ENCODE measurements around the gene SERPINB1.
"Not testable (repeated sequence)": the region's sequence is repeated elsewhere in the genome, so short reads cannot be mapped to it uniquely, and the experiment has no call there.

The SERPINB1 gene

GRCh38 chr6:2855061-2855519 lies 13.4 kb upstream of the SERPINB1 start:
- ChIA-PET CTCF (interaction anchor here (0.9 to 6.1 kb wide), 16 partner anchors 10 to 1259 kb away, joined by 3 to 65 read pairs (median 4); partner anchors contain the start of gene SERPINB1), POLR2A (no interaction called here)
- no peak for DNase-seq (ENCODE audit: low read depth, low spot score)
- H3K4me3 ChIP-seq (ENCODE audit: low read depth, low read length), result no peak overlapping the region
- TF ChIP-seq CTCF (IDR thresholded peaks at IDR 0.05; ENCODE audit: insufficient read depth, low read length, missing control alignments), result no peak

GRCh38 chr6:2854396-2854982 lies 12.8 kb upstream of the SERPINB1 start:
- no peak for TF ChIP-seq CTCF (IDR thresholded peaks at IDR 0.05; ENCODE audit: insufficient read depth, low read length, missing control alignments)
- H3K4me3 ChIP-seq (ENCODE audit: low read depth, low read length), result no peak overlapping the region
- ChIA-PET POLR2A (no interaction called here), CTCF (interaction anchor here (1.0 to 6.1 kb wide), 15 partner anchors 9 to 1258 kb away, joined by 3 to 65 read pairs (median 5); partner anchors contain the start of gene SERPINB1)
- DNase-seq (ENCODE audit: low read depth, low spot score), result no peak

GRCh38 chr6:2853769-2854395 lies 12.2 kb upstream of the SERPINB1 start:
- peak overlapping the region; percentile 57 for H3K4me3 ChIP-seq (ENCODE audit: low read depth, low read length)
- peak; percentile 41 for DNase-seq (ENCODE audit: low read depth, low spot score)
- TF ChIP-seq CTCF (IDR thresholded peaks at IDR 0.05; ENCODE audit: insufficient read depth, low read length, missing control alignments), result peak; percentile 2
- ChIA-PET POLR2A (interaction anchor here (0.6 kb wide), 1 partner anchor 13 kb away, joined by 4 read pairs; no protein-coding TSS in a partner anchor), CTCF (interaction anchor here (0.7 to 6.1 kb wide), 13 partner anchors 9 to 1257 kb away, joined by 3 to 65 read pairs (median 8); partner anchors contain the start of gene SERPINB1)

GRCh38 chr6:2853378-2853768 lies 11.7 kb upstream of the SERPINB1 start:
- H3K4me3 ChIP-seq (ENCODE audit: low read depth, low read length), result peak overlapping the region; percentile 57; the same call in 1 of the 2 replicates
- CTCF ChIA-PET, result interaction anchor here (0.7 to 6.1 kb wide), 11 partner anchors 8 to 1257 kb away, joined by 3 to 65 read pairs (median 14); partner anchors contain the start of gene SERPINB1
- POLR2A ChIA-PET, result interaction anchor here (0.6 kb wide), 1 partner anchor 12 kb away, joined by 4 read pairs; no protein-coding TSS in a partner anchor
- not testable (repeated sequence) for DNase-seq (ENCODE audit: low read depth, low spot score)

- TF ChIP-seq CTCF (IDR thresholded peaks at IDR 0.05; ENCODE audit: insufficient read depth, low read length, missing control alignments), result no peak
- no peak overlapping the region for H3K4me3 ChIP-seq (ENCODE audit: low read depth, low read length)
- DNase-seq (ENCODE audit: low read depth, low spot score), result no peak
- ChIA-PET CTCF (interaction anchor here (0.6 to 6.1 kb wide), 3 partner anchors 9 to 63 kb away, joined by 3 to 65 read pairs (median 48); no protein-coding TSS in a partner anchor), POLR2A (no interaction called here)
Observed at GRCh38 chr6:2852921-2853322, 11.3 kb upstream of the SERPINB1 start.

GRCh38 chr6:2852514-2852855 lies 10.8 kb upstream of the SERPINB1 start:
- CTCF ChIA-PET, result interaction anchor here (0.6 to 6.1 kb wide), 2 partner anchors 9 to 62 kb away, joined by 3 to 65 read pairs; no protein-coding TSS in a partner anchor
- H3K4me3 ChIP-seq (ENCODE audit: low read depth, low read length), result no peak overlapping the region
- DNase-seq (ENCODE audit: low read depth, low spot score), result no peak
- POLR2A ChIA-PET, result no interaction called here
- TF ChIP-seq CTCF (IDR thresholded peaks at IDR 0.05; ENCODE audit: insufficient read depth, low read length, missing control alignments), result no peak
